ENCODE results near the gene NT5C1B.

The NT5C1B gene

DNA sequence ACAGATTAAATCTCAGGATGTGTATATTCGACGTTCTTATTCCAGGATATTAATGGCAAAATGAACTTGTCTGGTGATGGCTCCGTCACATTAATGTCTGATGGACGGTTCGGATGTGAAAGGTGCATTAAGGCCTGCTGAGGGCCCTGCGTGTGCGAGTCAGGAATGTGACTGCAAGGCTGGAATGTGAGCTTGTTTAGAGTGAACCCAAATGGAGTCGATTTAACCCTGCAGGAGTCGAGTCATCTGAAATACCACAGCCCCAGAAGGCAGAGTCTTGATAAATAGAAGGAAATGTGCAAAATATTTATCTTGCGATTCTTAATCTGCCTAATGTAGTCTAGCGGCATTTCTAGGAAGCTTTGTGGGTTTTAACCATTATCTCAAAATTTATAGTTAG, 73.3 kb downstream of the NT5C1B start:
- DNase-seq: no peak

DNA sequence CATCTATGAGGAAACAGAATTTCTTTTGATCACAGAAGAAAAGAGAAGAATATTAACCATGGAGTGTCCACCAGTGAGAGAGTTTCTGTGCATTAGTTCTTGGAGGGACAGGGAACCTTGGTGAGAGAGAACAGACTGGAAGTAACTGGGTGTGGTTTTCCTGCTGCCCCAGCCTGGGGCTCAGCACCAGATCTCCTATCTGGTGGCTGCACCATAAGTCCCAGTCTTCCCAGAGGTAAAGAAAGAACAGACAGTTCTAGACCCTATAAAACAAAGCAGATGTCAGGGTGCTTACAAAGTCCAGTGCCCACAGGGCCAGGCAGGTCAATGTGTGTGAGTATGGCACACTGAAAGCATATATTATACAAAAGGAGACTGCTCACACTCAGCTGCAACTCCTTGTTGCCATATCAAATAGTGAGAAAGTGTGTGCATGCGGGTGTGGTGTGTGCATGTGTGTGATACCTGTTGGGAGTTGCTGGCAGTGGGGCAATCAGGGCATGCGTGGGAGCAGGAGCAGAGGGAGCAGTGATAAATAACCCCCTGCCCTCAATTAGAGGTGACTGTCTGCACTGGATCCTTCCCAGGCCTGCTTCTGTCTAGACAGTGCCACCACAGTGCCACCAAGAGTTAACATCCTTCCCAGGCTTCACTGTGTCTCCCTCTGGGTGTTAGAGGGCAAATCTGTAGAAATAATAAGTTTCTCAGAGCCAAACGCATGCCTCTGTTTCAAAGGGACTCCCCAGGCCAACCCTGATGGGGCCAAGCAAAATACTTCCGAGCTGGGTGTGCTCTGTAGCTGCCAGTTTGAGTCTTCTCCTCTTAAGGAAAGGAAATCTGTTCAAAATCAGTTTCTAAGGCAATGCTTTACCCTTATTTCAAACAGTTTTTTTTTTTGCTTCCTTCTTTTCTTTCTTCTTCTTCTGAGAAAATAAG, 74.6 kb downstream of the NT5C1B start:
- no peak for DNase-seq

All from nucleus accumbens (tissue), 56 donors.